ENCODE measurements around the gene CD200.
"Not testable (repeated sequence)": the region's sequence is repeated elsewhere in the genome, so short reads cannot be mapped to it uniquely, and the experiment has no call there.

The CD200 gene

GRCh38 chr3:112393360-112393728 is 60.4 kb downstream of the CD200 start:
- Histone ChIP-seq H3K9me3 (no peaks in the 10 kb centered on the region), H3K36me3 (replicated peaks) (no peaks in the 10 kb centered on the region), H3K4me1 (0 out of 2 replicates have a peak, but pooled peaks cover 2% of the 10 kb centered on the region), H3K27me3 (ENCODE audit: low read depth) (no peaks in the 10 kb centered on the region; the same call in 1 of the 2 replicates), H3K4me3 (no peak overlapping the region)
- no peak for DNase-seq (ENCODE audit: low spot score in 2 of 2)
- in situ Hi-C loops (cut with MboI; ENCODE audit: low sequenced_read_pairs), result no loop called here

GRCh38 chr3:112394003-112394640 is 61.2 kb downstream of the CD200 start:
- Histone ChIP-seq H3K4me1 (0 out of 2 replicates have a peak, but pooled peaks cover 2% of the 10 kb centered on the region), H3K4me3 (no peak overlapping the region), H3K27me3 (ENCODE audit: low read depth) (no peaks in the 10 kb centered on the region; the same call in 1 of the 2 replicates), H3K36me3 (replicated peaks) (no peaks in the 10 kb centered on the region), H3K9me3 (no peaks in the 10 kb centered on the region)
- no peak for DNase-seq (ENCODE audit: low spot score in 2 of 2)
- in situ Hi-C loops (cut with MboI; ENCODE audit: low sequenced_read_pairs), result no loop called here

GRCh38 chr3:112395181-112395895 is 62.4 kb downstream of the CD200 start:
- no peak for DNase-seq (ENCODE audit: low spot score in 2 of 2)
- Histone ChIP-seq H3K4me1 (0 out of 2 replicates have a peak, but pooled peaks cover 2% of the 10 kb centered on the region), H3K27me3 (ENCODE audit: low read depth) (no peaks in the 10 kb centered on the region; the same call in 1 of the 2 replicates), H3K4me3 (no peak overlapping the region), H3K36me3 (replicated peaks) (no peaks in the 10 kb centered on the region), H3K9me3 (no peaks in the 10 kb centered on the region)
- in situ Hi-C loops (cut with MboI; ENCODE audit: low sequenced_read_pairs), result no loop called here

GRCh38 chr3:112395896-112396290 is 62.9 kb downstream of the CD200 start:
- Histone ChIP-seq H3K36me3 (replicated peaks) (no peaks in the 10 kb centered on the region), H3K27me3 (ENCODE audit: low read depth) (no peaks in the 10 kb centered on the region; the same call in 1 of the 2 replicates), H3K4me3 (no peak overlapping the region), H3K4me1 (no peaks in the 10 kb centered on the region), H3K9me3 (no peaks in the 10 kb centered on the region)
- in situ Hi-C loops (cut with MboI; ENCODE audit: low sequenced_read_pairs), result no loop called here
- no peak for DNase-seq (ENCODE audit: low spot score in 2 of 2)

- H3K4me1 ChIP-seq, result no peaks in the 10 kb centered on the region
- H3K4me3 ChIP-seq, result no peak overlapping the region
- in situ Hi-C loops (cut with MboI; ENCODE audit: low sequenced_read_pairs), result no loop called here
- no peaks in the 10 kb centered on the region; the same call in 1 of the 2 replicates for H3K27me3 ChIP-seq (ENCODE audit: low read depth)
- H3K9me3 ChIP-seq, result no peaks in the 10 kb centered on the region
- H3K36me3 ChIP-seq (replicated peaks), result no peaks in the 10 kb centered on the region
- no peak for DNase-seq (ENCODE audit: low spot score in 2 of 2)
Measured at GRCh38 chr3:112397556-112397955, 64.6 kb downstream of the CD200 start.

GRCh38 chr3:112399064-112399463 is 66.1 kb downstream of the CD200 start:
- no peak for DNase-seq (ENCODE audit: low spot score in 2 of 2)
- H3K36me3 ChIP-seq (replicated peaks), result no peaks in the 10 kb centered on the region
- no peaks in the 10 kb centered on the region for H3K9me3 ChIP-seq
- H3K27me3 ChIP-seq (ENCODE audit: low read depth), result no peaks in the 10 kb centered on the region
- in situ Hi-C loops (cut with MboI; ENCODE audit: low sequenced_read_pairs), result no loop called here
- no peaks in the 10 kb centered on the region for H3K4me1 ChIP-seq
- no peak overlapping the region for H3K4me3 ChIP-seq

GRCh38 chr3:112399554-112399953 is 66.6 kb downstream of the CD200 start:
- H3K4me1 ChIP-seq, result not testable (repeated sequence)

GRCh38 chr3:112400317-112400716 is 67.4 kb downstream of the CD200 start:
- H3K4me1 ChIP-seq; H3K9me3 ChIP-seq; H3K4me3 ChIP-seq; H3K36me3 ChIP-seq (replicated peaks); DNase-seq (ENCODE audit: low spot score in 2 of 2); H3K27me3 ChIP-seq (ENCODE audit: low read depth); in situ Hi-C loops (cut with MboI; ENCODE audit: low sequenced_read_pairs): not testable (repeated sequence)

More at GRCh38 chr3:112399554-112399953, 66.6 kb downstream of the CD200 start:
- H3K9me3 ChIP-seq; DNase-seq (ENCODE audit: low spot score in 2 of 2); H3K27me3 ChIP-seq (ENCODE audit: low read depth); H3K36me3 ChIP-seq (replicated peaks); in situ Hi-C loops (cut with MboI; ENCODE audit: low sequenced_read_pairs); H3K4me3 ChIP-seq: not testable (repeated sequence)

- Histone ChIP-seq H3K4me3 (no peak overlapping the region), H3K27me3 (ENCODE audit: low read depth) (no peaks in the 10 kb centered on the region), H3K4me1 (no peaks in the 10 kb centered on the region), H3K36me3 (replicated peaks) (no peaks in the 10 kb centered on the region), H3K9me3 (no peaks in the 10 kb centered on the region)
- in situ Hi-C loops (cut with MboI; ENCODE audit: low sequenced_read_pairs), result no loop called here
- DNase-seq (ENCODE audit: low spot score in 2 of 2), result no peak
Measured at GRCh38 chr3:112401617-112402016, 68.7 kb downstream of the CD200 start.

GRCh38 chr3:112403103-112403502 is 70.1 kb downstream of the CD200 start:
- H3K27me3 ChIP-seq (ENCODE audit: low read depth), result no peaks in the 10 kb centered on the region
- no peak overlapping the region for H3K4me3 ChIP-seq
- H3K36me3 ChIP-seq (replicated peaks), result no peaks in the 10 kb centered on the region
- in situ Hi-C loops (cut with MboI; ENCODE audit: low sequenced_read_pairs), result no loop called here
- no peaks in the 10 kb centered on the region for H3K9me3 ChIP-seq
- DNase-seq (ENCODE audit: low spot score in 2 of 2), result no peak
- H3K4me1 ChIP-seq, result no peaks in the 10 kb centered on the region

GRCh38 chr3:112404924-112405549 is 72.1 kb downstream of the CD200 start:
- DNase-seq (ENCODE audit: low spot score in 2 of 2); H3K36me3 ChIP-seq (replicated peaks); H3K4me1 ChIP-seq; H3K9me3 ChIP-seq; H3K27me3 ChIP-seq (ENCODE audit: low read depth); H3K4me3 ChIP-seq; in situ Hi-C loops (cut with MboI; ENCODE audit: low sequenced_read_pairs): not testable (repeated sequence)

GRCh38 chr3:112405845-112406244 is 72.9 kb downstream of the CD200 start:
- DNase-seq (ENCODE audit: low spot score in 2 of 2), result no peak
- no peaks in the 10 kb centered on the region for H3K27me3 ChIP-seq (ENCODE audit: low read depth)
- no peaks in the 10 kb centered on the region for H3K4me1 ChIP-seq
- no peaks in the 10 kb centered on the region for H3K9me3 ChIP-seq
- in situ Hi-C loops (cut with MboI; ENCODE audit: low sequenced_read_pairs), result no loop called here
- no peak overlapping the region for H3K4me3 ChIP-seq
- H3K36me3 ChIP-seq (replicated peaks), result no peaks in the 10 kb centered on the region

GRCh38 chr3:112407214-112407887 is 74.4 kb downstream of the CD200 start:
- Histone ChIP-seq H3K36me3 (replicated peaks) (no peaks in the 10 kb centered on the region), H3K4me1 (no peaks in the 10 kb centered on the region), H3K9me3 (no peaks in the 10 kb centered on the region), H3K4me3 (no peak overlapping the region), H3K27me3 (ENCODE audit: low read depth) (no peaks in the 10 kb centered on the region)
- in situ Hi-C loops (cut with MboI; ENCODE audit: low sequenced_read_pairs), result no loop called here
- no peak for DNase-seq (ENCODE audit: low spot score in 2 of 2)
